GM21515 (cell line): Measurements from ENCODE around the gene EFHC1.

Experiments used
- ATAC-seq: cut with Tn5 transposase; IDR thresholded peaks from one replicate; pipeline ENCODE4 v1.9.1; 2021; ENCODE audit not compliant: unreplicated experiment

The EFHC1 gene

GRCh38 chr6:52500238-52501129 is 80.3 kb downstream of the EFHC1 start:
- ATAC-seq: no peak

DNA sequence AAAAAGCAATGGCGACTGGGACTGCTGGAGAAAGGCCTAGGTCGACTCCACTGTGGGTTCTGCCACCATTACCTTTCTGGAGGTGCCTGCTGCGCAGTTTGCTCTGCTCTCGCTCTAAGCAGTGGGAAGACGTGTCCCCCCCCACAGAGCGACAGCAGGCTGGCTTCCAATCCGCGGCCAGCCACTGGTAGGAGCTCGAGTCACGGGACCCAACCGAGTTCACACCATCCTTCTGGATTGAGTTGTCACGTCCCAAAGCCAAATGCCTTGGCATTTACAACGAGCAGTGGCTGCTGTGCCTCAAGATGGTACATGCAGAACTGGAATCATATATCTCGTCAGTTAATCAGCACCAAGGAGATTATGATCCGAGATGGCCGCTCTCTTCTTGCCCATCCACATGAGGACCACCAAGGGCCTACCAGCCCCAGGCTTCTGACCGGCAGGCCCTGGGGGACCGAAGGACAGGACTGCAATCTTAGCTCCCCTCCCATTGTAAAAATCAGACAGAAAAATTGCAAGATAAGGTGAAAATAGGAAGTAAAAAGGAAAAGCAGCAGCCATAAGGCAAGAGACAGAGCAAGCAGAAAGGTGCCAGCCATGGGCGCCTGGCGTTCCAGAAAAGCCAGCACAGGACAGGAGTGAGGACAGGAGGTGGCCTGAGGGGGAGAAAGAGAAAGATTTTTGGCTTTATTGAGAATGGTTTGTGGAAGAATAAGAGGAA is 82.3 kb downstream of the EFHC1 start:
- ATAC-seq: no peak

- no peak for ATAC-seq
Measured at GRCh38 chr6:52503323-52503747, 83.2 kb downstream of the EFHC1 start.

DNA sequence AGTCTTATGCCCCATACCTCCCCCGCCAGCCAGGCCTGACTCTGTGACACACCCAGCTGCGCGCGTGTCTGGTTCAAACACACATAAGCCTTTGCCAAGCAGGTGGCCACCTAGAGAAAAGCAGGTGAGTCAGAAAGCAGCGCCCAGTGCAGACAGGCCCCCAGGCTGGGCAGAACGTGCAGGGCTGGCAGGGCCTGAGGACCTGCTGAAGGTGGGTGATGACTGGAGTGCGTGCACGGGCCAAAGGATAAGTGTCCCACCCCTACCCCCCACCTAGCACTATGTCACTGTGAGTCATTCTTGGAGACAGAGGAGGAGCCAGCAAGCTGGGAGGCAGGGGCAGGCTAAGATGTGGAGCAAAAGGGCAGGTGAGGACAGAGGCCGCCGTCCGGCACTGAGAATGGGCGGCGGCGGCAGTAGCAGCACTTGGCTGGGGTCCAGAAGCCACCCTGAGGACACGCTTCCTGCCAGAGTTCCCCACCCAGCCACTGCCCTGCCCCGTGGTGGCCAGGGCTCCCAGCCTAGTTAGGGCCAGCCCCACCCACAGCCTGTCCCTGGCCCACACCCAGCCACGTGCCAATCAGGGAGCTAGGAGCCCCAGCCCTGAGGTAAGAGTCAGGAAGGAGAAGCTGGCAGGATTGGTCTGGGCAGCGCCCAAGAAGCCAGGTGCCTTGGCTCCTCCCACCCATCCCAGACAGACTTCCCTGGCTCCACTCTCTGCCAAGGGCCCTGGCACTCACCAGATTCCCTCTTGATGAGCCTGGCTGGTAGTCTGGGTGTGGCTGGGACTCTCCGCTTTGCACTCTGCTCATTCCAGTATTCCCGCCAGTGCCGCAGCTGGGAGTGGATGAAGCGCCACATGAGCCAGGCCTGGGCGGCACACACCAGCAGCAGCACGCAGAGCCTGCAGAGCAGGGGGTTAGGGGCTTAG is 84.0 kb downstream of the EFHC1 start:
- no peak for ATAC-seq

DNA sequence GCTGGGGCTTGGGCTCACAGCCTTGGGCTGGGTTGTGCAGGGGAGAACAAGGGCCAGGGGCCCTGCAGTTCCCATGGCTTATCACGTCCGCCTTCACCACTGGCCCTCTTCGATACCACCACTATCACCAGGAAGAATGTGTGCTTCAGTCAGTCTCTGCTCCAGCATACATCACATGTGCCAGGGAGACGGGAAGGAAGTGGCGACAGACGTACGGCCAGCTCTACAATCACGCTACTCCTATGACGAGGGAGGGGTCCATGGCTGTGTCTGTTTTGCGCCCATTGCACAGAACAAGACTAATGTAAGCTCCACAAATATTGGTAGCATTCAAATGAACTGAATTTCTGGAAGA is 84.6 kb downstream of the EFHC1 start:
- ATAC-seq: no peak

DNA sequence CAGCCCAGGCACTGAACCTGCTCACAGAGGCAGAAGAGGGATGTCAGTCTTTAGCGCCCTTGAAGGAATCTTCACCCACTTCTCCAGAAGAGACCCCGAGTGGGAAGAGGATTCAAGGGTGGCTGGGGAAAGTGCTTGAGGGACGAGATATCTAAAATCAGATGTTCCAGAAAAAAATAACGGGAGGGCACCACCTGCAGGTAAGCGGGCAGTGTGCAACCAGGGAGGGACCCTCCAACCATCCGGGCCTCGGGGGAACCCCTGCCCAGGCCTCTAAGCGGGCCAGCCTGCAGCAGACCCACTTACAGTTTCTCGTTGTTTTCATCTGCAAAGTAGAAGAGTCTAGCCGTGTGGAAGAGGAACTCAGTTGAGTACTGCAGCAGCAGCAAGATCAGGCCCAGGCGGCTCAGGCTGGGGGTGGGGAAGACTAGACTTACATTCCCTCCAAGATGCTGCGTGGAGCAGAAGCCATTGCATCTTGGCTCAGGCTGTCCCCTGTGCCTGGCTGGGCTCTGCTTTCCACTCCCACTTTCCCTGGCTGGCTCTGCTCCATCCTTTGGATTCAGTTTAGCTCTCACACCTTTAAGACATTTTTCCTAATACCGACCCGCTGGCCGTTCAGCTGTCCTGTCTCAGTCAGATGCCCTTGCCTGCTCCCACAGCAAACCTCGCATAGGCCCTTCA is 85.7 kb downstream of the EFHC1 start:
- no peak for ATAC-seq

DNA sequence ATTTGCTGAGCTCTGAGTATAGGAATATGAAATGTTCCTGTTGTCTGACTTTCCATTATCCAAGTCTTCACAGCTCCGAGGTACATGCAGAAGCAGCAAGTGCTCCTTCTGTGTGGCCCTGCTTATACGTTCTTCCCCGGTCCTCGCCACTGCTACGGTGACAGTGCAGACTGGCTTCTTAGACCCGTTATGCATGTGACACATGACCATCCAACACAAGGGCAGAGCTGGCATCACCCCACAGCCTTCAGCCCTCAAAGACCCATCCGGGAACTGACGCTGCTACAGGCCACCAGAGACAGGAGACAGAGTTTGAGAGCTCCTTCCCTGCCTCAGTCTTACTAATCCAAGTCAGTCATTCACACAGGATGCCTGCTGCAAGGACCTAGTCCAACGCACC is 86.3 kb downstream of the EFHC1 start:
- no peak for ATAC-seq

DNA sequence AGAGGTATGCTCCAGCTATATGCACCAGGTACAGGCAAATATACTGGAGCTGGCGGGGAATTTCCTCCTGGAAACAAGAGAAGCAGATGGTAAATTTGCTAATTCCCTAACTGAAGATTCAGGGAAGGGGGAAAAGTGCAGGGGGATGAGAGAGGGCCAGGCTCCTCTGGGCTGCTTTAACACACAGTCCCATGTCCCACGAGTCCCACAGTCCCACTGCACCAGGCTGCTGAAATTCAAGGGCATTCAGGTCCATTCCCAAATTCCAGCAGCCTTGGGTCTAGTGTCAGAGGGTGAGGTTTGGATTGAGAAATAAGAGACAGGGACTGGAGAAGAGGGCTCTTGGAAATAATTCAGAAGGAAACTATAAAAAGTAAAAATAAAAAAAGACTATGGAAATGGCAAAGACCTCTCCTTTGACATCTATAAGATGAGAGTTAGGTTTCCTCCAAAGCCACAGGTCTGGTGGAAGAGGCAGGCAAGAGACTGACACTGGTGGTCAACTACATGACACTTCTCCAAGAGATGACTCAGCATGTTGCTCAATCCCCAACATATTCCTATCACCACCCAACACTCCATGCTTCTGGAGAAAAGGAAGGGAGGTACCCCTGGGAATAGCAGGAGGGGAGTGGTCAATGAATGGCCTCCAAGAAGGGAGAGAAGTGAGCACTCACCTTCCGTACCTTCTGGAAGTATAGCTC is 87.6 kb downstream of the EFHC1 start:
- no peak for ATAC-seq

GRCh38 chr6:52508261-52508739 is 88.2 kb downstream of the EFHC1 start:
- ATAC-seq: no peak

DNA sequence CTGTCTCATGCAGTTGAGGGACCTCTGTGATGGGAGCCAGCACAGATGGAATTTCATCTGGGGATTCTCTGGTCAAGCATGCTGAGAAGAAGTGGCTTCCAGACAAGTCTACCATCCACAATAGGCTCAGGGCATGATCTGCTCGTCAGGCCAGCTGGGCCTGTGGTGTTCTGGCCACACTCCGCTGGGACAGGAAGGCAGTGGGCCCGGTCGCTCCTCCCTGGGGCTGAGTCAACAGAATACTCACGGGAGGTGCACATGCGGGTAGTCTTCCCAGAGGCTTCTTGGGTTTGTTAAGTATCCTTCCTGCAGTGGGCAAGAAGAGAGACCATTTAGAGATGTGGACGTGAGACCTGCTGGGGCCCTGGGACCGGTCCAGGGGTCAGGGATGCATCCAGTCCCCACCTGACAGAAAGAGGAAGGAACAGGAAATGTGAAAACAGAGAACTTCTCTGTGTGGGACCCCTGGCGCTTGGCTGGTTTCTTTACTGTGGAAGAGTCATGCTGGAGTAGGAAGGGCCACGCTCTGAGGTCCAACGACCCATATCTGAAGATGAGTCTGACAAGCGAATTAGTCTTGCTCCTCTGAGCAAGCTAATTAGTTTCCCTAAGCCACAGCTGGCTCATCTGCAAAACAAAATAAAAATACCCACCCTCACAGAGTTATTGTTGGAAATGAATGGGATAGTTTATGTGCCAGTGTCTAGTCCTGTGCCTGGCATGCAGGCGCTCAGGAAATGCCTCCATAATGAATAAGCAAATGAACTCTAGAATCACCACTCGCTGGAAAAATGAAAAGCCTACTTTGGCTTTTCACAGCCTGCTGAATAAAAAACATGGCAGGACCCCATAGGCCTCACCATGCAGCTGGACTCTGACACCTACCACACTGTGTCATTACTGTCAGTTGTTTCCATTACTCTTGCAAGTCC is 89.4 kb downstream of the EFHC1 start:
- no peak for ATAC-seq

GRCh38 chr6:52510213-52510562 is 90.0 kb downstream of the EFHC1 start:
- ATAC-seq: no peak

DNA sequence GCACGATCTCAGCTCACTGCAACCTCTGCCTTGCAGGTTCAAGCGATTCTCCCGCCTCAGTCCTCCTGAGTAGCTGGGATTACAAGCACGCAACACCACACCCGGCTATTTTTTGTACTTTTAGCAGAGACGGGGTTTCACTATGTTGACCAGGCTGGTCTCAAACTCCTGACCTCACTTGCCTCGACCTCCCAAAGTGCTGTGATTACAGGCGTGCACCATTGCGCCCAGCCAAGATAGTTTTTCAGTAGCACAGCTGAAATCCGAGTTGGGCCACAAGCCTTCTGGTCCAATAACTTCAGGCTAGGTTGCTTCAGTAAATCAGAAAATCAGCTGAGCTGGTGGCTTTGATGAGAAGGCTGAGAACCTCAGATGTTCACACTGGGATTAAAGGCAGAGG is 91.0 kb downstream of the EFHC1 start:
- no peak for ATAC-seq

GRCh38 chr6:52511572-52512151 is 91.5 kb downstream of the EFHC1 start:
- no peak for ATAC-seq

- no peak for ATAC-seq
Measured at GRCh38 chr6:52512199-52512598, 92.1 kb downstream of the EFHC1 start.

GRCh38 chr6:52513464-52513863 is 93.3 kb downstream of the EFHC1 start:
- no peak for ATAC-seq

GRCh38 chr6:52513896-52514295 is 93.8 kb downstream of the EFHC1 start:
- ATAC-seq: no peak

- no peak for ATAC-seq
Measured at GRCh38 chr6:52514514-52514913, 94.4 kb downstream of the EFHC1 start.

- no peak for ATAC-seq
Measured at GRCh38 chr6:52515219-52515960, 95.2 kb downstream of the EFHC1 start.
